ENCODE data around the gene VAX1.
"Not testable (repeated sequence)": the region's sequence is repeated elsewhere in the genome, so short reads cannot be mapped to it uniquely, and the experiment has no call there.

Gene VAX1

GRCh38 chr10:117134306-117135025 lies 3.6 kb downstream of the VAX1 start:
- DNase-seq = no peak

GRCh38 chr10:117134056-117134305 lies 4.1 kb downstream of the VAX1 start:
- DNase-seq = no peak

GRCh38 chr10:117133273-117134055 lies 4.6 kb downstream of the VAX1 start:
- no peak for DNase-seq

GRCh38 chr10:117132751-117133231 lies 5.3 kb downstream of the VAX1 start:
- no peak for DNase-seq

GRCh38 chr10:117131376-117132327 lies 6.4 kb downstream of the VAX1 start:
- no peak for DNase-seq

GRCh38 chr10:117130862-117131375 lies 7.2 kb downstream of the VAX1 start:
- no peak for DNase-seq

GRCh38 chr10:117130346-117130745 lies 7.7 kb downstream of the VAX1 start:
- DNase-seq = no peak

GRCh38 chr10:117126645-117127044 lies 11.4 kb downstream of the VAX1 start:
- not testable (repeated sequence) for DNase-seq

GRCh38 chr10:117126034-117126433 lies 12.0 kb downstream of the VAX1 start:
- DNase-seq = no peak

- DNase-seq = no peak
Measured at GRCh38 chr10:117112220-117112619, 25.9 kb downstream of the VAX1 start.

GRCh38 chr10:117107238-117107637 lies 30.8 kb downstream of the VAX1 start:
- DNase-seq = peak; percentile 5

- no peak for DNase-seq
Measured at GRCh38 chr10:117096599-117097201, 41.4 kb downstream of the VAX1 start.

GRCh38 chr10:117094856-117095255 lies 43.2 kb downstream of the VAX1 start:
- no peak for DNase-seq

GRCh38 chr10:117092386-117092785 lies 45.7 kb downstream of the VAX1 start:
- no peak for DNase-seq

- no peak for DNase-seq
Measured at GRCh38 chr10:117090834-117091233, 47.2 kb downstream of the VAX1 start.

- DNase-seq = no peak
Measured at GRCh38 chr10:117087521-117087920, 50.5 kb downstream of the VAX1 start.

- no peak for DNase-seq
Measured at GRCh38 chr10:117086546-117086945, 51.5 kb downstream of the VAX1 start.

- not testable (repeated sequence) for DNase-seq
Measured at GRCh38 chr10:117084421-117085246, 53.4 kb downstream of the VAX1 start.

Data from NCI-H1105 (cell line).